Esophagus squamous epithelium (tissue), 4 donors: ENCODE measurements around the gene FAM89A.

Source experiments
- POLR2A ChIP-seq, 4 donors: fragments of 450-650 bp; IDR thresholded peaks; one replicate each; pipeline ENCODE4 v1.6.1; 2017; ENCODE audit warnings: antibody characterized with exemption in 4 of 4, mild to moderate bottlenecking in 4 of 4, moderate library complexity in 3 of 4
- TF ChIP-seq, protein P1 (sequence below), 6 experiments: fragments of 450-650 bp in 4 of 6; fragments of 200-600 bp in 2 of 6; sonication (generic) in 2 of 6; IDR thresholded peaks; one replicate each; pipeline ENCODE4 v1.5.1; 2016 to 2019; ENCODE audit warnings: antibody characterized with exemption in 6 of 6, mild to moderate bottlenecking in 4 of 6, moderate library complexity in 4 of 6

DNA sequence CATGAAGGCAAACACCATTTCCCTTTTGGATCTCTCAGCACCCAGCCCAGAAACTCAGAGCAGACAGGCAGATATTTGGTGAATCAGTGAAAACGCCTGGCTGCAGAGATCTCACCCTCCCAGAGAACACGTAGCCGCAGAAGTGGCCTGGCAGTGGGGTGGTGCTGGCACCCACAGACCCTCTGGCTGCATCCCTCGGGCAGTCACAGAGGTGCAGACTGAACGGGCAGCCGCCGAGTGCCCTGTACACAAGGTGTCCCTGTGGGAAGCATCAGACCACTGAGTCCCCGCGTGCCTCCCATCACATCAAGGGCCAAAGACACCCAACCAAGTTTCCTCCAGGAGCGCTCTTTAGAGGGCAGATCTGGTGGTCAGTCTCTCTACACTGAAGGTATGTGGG lies 12.1 kb downstream of the FAM89A start:
- no peak for TF ChIP-seq POLR2A (IDR thresholded peaks at IDR 0.05)
- TF ChIP-seq, protein P1, sequence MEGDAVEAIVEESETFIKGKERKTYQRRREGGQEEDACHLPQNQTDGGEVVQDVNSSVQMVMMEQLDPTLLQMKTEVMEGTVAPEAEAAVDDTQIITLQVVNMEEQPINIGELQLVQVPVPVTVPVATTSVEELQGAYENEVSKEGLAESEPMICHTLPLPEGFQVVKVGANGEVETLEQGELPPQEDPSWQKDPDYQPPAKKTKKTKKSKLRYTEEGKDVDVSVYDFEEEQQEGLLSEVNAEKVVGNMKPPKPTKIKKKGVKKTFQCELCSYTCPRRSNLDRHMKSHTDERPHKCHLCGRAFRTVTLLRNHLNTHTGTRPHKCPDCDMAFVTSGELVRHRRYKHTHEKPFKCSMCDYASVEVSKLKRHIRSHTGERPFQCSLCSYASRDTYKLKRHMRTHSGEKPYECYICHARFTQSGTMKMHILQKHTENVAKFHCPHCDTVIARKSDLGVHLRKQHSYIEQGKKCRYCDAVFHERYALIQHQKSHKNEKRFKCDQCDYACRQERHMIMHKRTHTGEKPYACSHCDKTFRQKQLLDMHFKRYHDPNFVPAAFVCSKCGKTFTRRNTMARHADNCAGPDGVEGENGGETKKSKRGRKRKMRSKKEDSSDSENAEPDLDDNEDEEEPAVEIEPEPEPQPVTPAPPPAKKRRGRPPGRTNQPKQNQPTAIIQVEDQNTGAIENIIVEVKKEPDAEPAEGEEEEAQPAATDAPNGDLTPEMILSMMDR (IDR thresholded peaks at IDR 0.05): no peak
